Measurements from ENCODE around the gene ITIH3. TPM values are rescaled to one million over a fixed set of nuclear protein-coding genes. Genes with fewer than 3 reads are reported as not detected.

The ITIH3 gene
- total and polyA plus RNA-seq, 2 donors, result 0.24 to 4.8 TPM

DNA sequence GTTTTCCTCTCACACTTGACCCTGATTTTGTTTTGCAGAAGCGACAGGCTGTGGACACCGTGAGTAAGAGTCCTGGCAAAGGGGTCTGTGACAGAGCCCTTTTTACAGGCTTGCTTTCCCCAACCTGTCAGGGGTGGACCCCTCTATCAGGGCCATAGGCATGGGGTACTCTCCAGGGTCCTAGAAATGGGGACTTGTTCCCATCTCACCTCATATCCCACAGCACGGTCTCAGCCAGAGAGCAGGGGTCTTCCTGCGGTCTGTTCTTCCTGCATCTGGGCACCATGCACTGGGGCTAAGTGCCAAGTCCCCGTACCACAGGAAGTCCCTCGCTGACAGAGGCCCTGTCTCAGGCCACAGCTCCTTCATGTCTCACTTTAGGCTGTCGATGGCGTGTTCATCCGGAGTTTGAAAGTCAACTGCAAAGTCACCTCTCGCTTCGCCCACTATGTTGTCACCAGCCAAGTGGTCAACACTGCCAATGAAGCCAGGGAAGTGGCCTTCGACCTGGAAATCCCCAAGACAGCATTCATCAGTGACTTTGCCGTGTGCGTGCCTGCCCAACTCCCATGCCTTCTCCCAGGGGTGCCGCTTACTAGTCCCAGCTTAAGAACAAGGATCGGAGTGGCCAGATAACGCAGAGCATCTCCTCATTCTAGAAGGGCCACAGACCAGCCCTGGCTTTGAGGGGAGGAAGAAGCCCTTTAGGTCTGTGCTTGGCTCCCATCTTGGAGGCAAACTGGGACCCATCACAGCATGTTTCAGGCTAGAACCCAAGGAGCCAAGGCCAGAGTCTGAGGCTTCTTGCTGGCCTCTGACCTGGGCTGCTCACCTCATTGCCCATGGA lies 16.4 kb upstream of the ITIH3 start:
- no peak for DNase-seq (ENCODE audit: low read depth in 6 of 9, low spot score in 9 of 9)
- no peaks in the 10 kb centered on the region for H3K36me3 ChIP-seq (ENCODE audit: control insufficient read depth in 2 of 2, insufficient read depth in 2 of 2, low read length in 1 of 2)
- WGBS, result 60% methylated on average over 17 of the region's 17 CpGs
- H3K4me1 ChIP-seq (ENCODE audit: control insufficient read depth in 2 of 2, insufficient read depth in 2 of 2, low read length in 2 of 2), result peaks cover 8 to 25% of the 10 kb centered on the region in 2 donors
- H3K27ac ChIP-seq (ENCODE audit: low read depth in 1 of 2, low read length in 1 of 2), result no peak overlapping the region
- no peaks in the 10 kb centered on the region for H3K27me3 ChIP-seq (ENCODE audit: control insufficient read depth in 2 of 2, insufficient read depth in 1 of 2, low read length in 1 of 2)
- no peaks in the 10 kb centered on the region for H3K9me3 ChIP-seq (ENCODE audit: control insufficient read depth in 2 of 2, insufficient read depth in 1 of 2, low read length in 1 of 2)
- no peak overlapping the region for H3K4me3 ChIP-seq (ENCODE audit: low read length in 2 of 2)

DNA sequence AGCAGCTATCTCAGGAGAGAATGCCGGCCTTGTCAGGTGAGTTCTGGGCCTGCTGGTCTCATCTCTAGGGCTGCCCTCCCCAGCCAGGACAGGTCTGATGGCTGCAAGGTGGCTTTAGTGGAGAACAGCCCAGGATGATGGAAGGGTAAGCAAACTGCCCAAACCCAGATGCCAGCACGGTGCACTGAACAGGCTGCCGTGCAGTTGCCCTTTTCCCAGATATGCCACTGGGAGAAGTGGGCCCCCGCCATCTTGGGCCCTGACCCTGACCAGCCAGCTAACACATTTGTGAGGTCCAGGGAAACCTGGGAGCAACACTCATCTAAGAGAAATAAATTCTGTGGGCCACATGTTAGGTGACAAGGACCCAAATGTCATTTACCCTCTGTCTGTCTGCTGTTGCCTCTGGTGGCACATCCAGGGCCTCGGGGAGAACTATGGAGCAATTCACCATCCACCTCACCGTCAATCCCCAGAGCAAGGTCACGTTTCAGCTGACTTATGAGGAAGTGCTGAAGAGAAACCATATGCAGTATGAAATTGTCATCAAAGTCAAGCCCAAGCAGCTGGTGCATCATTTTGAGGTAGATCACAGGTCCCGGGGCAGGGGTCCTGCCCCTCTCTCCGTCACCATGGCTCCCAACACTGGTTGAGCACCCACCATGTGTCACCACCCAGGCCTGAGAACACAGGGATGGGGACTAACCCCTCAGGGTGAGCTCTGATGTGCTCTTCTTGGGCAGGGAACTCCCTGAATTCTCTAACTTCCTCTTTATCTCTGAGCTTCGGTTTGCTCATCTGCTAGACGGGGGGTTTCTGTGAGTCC lies 15.4 kb upstream of the ITIH3 start:
- Histone ChIP-seq H3K4me1 (ENCODE audit: control insufficient read depth in 2 of 2, insufficient read depth in 2 of 2, low read length in 2 of 2) (peaks cover 8 to 25% of the 10 kb centered on the region in 2 donors), H3K9me3 (ENCODE audit: control insufficient read depth in 2 of 2, insufficient read depth in 1 of 2, low read length in 1 of 2) (no peaks in the 10 kb centered on the region), H3K36me3 (ENCODE audit: control insufficient read depth in 2 of 2, insufficient read depth in 2 of 2, low read length in 1 of 2) (no peaks in the 10 kb centered on the region), H3K27me3 (ENCODE audit: control insufficient read depth in 2 of 2, insufficient read depth in 1 of 2, low read length in 1 of 2) (no peaks in the 10 kb centered on the region), H3K27ac (ENCODE audit: low read depth in 1 of 2, low read length in 1 of 2) (no peak overlapping the region), H3K4me3 (ENCODE audit: low read length in 2 of 2) (no peak overlapping the region)
- 68% methylated on average over 11 of the region's 11 CpGs for WGBS
- peak in 1 of 9 donors; percentile 14 for DNase-seq (ENCODE audit: low read depth in 6 of 9, low spot score in 9 of 9)

GRCh38 chr3:52779837-52780585 lies 14.6 kb upstream of the ITIH3 start:
- no peak for DNase-seq (ENCODE audit: low read depth in 6 of 9, low spot score in 9 of 9)
- no peaks in the 10 kb centered on the region for H3K36me3 ChIP-seq (ENCODE audit: control insufficient read depth in 2 of 2, insufficient read depth in 2 of 2, low read length in 1 of 2)
- H3K4me3 ChIP-seq (ENCODE audit: low read length in 2 of 2), result no peak overlapping the region
- H3K27me3 ChIP-seq (ENCODE audit: control insufficient read depth in 2 of 2, insufficient read depth in 1 of 2, low read length in 1 of 2), result no peaks in the 10 kb centered on the region
- WGBS, result 90% methylated on average over 8 of the region's 8 CpGs
- H3K9me3 ChIP-seq (ENCODE audit: control insufficient read depth in 2 of 2, insufficient read depth in 1 of 2, low read length in 1 of 2), result no peaks in the 10 kb centered on the region
- no peak overlapping the region for H3K27ac ChIP-seq (ENCODE audit: low read depth in 1 of 2, low read length in 1 of 2)
- H3K4me1 ChIP-seq (ENCODE audit: control insufficient read depth in 2 of 2, insufficient read depth in 2 of 2, low read length in 2 of 2), result peaks cover 8 to 24% of the 10 kb centered on the region in 2 donors

GRCh38 chr3:52781741-52782140 lies 12.9 kb upstream of the ITIH3 start:
- Histone ChIP-seq H3K9me3 (ENCODE audit: control insufficient read depth in 2 of 2, insufficient read depth in 1 of 2, low read length in 1 of 2) (no peaks in the 10 kb centered on the region), H3K27me3 (ENCODE audit: control insufficient read depth in 2 of 2, insufficient read depth in 1 of 2, low read length in 1 of 2) (no peaks in the 10 kb centered on the region), H3K4me3 (ENCODE audit: low read length in 2 of 2) (no peak overlapping the region), H3K27ac (ENCODE audit: low read depth in 1 of 2, low read length in 1 of 2) (no peak overlapping the region), H3K36me3 (ENCODE audit: control insufficient read depth in 2 of 2, insufficient read depth in 2 of 2, low read length in 1 of 2) (no peaks in the 10 kb centered on the region), H3K4me1 (ENCODE audit: control insufficient read depth in 2 of 2, insufficient read depth in 2 of 2, low read length in 2 of 2) (peaks cover 0 to 8% of the 10 kb centered on the region in 2 donors)
- WGBS, result 77% methylated on average over 13 of the region's 13 CpGs
- no peak for DNase-seq (ENCODE audit: low read depth in 6 of 9, low spot score in 9 of 9)

- no peak overlapping the region for H3K4me3 ChIP-seq (ENCODE audit: low read length in 2 of 2)
- 91% methylated on average over 12 of the region's 12 CpGs for WGBS
Measured at GRCh38 chr3:52782412-52783210, 12.0 kb upstream of the ITIH3 start.

DNA sequence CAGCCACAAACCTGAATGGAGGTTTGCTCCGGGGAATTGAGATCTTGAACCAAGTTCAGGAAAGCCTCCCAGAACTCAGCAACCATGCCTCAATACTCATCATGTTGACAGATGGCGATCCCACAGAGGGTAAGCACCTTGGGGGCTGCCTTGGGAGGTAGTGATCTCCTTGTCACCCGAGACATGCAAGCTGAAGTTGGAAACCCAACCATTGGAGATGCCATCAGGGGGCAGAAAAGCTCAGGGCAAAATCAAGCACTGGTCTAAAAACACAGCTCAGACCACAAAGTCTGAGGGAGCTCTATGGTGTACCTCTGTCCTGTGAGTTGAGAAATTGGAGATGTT lies 11.4 kb upstream of the ITIH3 start:
- no peaks in the 10 kb centered on the region for H3K9me3 ChIP-seq (ENCODE audit: control insufficient read depth in 2 of 2, insufficient read depth in 1 of 2, low read length in 1 of 2)
- H3K36me3 ChIP-seq (ENCODE audit: control insufficient read depth in 2 of 2, insufficient read depth in 2 of 2, low read length in 1 of 2), result no peaks in the 10 kb centered on the region
- H3K4me3 ChIP-seq (ENCODE audit: low read length in 2 of 2), result no peak overlapping the region
- H3K27ac ChIP-seq (ENCODE audit: low read depth in 1 of 2, low read length in 1 of 2), result no peak overlapping the region
- H3K4me1 ChIP-seq (ENCODE audit: control insufficient read depth in 2 of 2, insufficient read depth in 2 of 2, low read length in 2 of 2), result peaks cover 0 to 6% of the 10 kb centered on the region in 2 donors
- H3K27me3 ChIP-seq (ENCODE audit: control insufficient read depth in 2 of 2, insufficient read depth in 1 of 2, low read length in 1 of 2), result no peaks in the 10 kb centered on the region
- DNase-seq (ENCODE audit: low read depth in 6 of 9, low spot score in 9 of 9), result no peak
- 95% methylated on average over 3 of the region's 3 CpGs for WGBS

More at GRCh38 chr3:52782412-52783210, 12.0 kb upstream of the ITIH3 start:
- Histone ChIP-seq H3K27me3 (ENCODE audit: control insufficient read depth in 2 of 2, insufficient read depth in 1 of 2, low read length in 1 of 2) (no peaks in the 10 kb centered on the region), H3K27ac (ENCODE audit: low read depth in 1 of 2, low read length in 1 of 2) (no peak overlapping the region), H3K36me3 (ENCODE audit: control insufficient read depth in 2 of 2, insufficient read depth in 2 of 2, low read length in 1 of 2) (no peaks in the 10 kb centered on the region), H3K4me1 (ENCODE audit: control insufficient read depth in 2 of 2, insufficient read depth in 2 of 2, low read length in 2 of 2) (peaks cover 0 to 8% of the 10 kb centered on the region in 2 donors), H3K9me3 (ENCODE audit: control insufficient read depth in 2 of 2, insufficient read depth in 1 of 2, low read length in 1 of 2) (no peaks in the 10 kb centered on the region)
- no peak for DNase-seq (ENCODE audit: low read depth in 6 of 9, low spot score in 9 of 9)

DNA sequence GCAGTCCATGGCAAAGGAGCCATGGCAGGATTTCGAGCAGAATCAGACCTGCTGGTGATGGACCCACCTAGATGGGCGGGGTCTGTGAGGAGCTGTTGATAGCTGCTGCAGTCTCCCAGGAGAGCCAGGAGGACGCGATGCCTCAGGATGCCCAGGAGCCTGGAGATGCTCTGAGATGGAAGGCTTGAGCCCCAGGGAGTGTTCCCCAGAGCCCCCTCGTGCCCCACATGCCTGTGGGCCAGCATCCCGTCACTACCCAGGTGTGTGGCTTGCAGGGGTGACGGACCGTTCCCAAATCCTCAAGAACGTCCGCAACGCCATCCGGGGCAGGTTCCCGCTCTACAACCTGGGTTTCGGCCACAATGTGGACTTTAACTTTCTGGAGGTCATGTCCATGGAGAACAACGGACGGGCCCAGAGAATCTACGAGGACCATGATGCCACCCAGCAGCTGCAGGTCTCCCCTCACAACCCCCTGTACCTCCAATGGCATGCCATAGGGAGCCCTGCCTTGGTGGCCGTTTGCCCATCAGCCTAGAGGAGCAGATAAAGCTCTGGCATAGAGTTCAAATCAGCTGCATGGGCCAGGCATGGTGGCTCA lies 10.5 kb upstream of the ITIH3 start:
- DNase-seq (ENCODE audit: low read depth in 6 of 9, low spot score in 9 of 9), result no peak

DNA sequence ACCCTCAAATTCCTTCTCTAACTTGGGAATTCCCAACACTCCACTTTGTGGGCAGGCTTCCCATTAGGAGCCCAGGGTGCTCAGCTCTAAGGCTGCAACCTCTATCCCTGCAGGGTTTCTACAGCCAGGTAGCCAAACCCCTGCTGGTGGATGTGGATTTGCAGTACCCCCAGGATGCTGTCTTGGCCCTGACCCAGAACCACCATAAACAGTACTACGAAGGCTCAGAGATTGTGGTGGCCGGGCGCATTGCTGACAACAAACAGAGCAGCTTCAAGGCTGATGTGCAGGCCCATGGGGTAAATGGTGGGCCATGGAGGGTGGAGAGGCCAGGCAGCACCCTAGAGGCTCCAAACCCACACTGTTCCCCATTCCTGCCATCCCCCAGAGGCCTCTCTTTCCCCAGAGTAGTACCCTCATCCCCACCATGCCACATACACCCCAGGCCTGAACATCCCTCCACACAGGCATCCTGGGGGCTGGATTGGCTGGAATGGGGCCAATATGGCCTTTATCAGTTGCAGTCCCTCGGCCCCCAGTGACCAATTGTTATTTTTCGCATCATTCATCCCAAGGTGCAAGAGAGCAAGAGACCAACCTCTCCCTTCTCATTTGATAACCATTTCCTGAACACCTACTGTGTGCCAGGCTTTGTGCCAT lies 9.5 kb upstream of the ITIH3 start:
- H3K4me1 ChIP-seq (ENCODE audit: control insufficient read depth in 2 of 2, insufficient read depth in 2 of 2, low read length in 2 of 2), result peaks cover 0 to 6% of the 10 kb centered on the region in 2 donors
- 97% methylated on average over 5 of the region's 5 CpGs for WGBS
- no peak for DNase-seq (ENCODE audit: low read depth in 6 of 9, low spot score in 9 of 9)

More for the DNA sequence above, 10.5 kb upstream of the ITIH3 start:
- Histone ChIP-seq H3K9me3 (ENCODE audit: control insufficient read depth in 2 of 2, insufficient read depth in 1 of 2, low read length in 1 of 2) (no peaks in the 10 kb centered on the region), H3K36me3 (ENCODE audit: control insufficient read depth in 2 of 2, insufficient read depth in 2 of 2, low read length in 1 of 2) (no peaks in the 10 kb centered on the region), H3K27ac (ENCODE audit: low read depth in 1 of 2, low read length in 1 of 2) (no peak overlapping the region), H3K4me1 (ENCODE audit: control insufficient read depth in 2 of 2, insufficient read depth in 2 of 2, low read length in 2 of 2) (peaks cover 0 to 6% of the 10 kb centered on the region in 2 donors), H3K27me3 (ENCODE audit: control insufficient read depth in 2 of 2, insufficient read depth in 1 of 2, low read length in 1 of 2) (no peaks in the 10 kb centered on the region), H3K4me3 (ENCODE audit: low read length in 2 of 2) (no peak overlapping the region)
- 94% methylated on average over 18 of the region's 18 CpGs for WGBS

More for the DNA sequence above, 9.5 kb upstream of the ITIH3 start:
- no peaks in the 10 kb centered on the region for H3K9me3 ChIP-seq (ENCODE audit: control insufficient read depth in 2 of 2, insufficient read depth in 1 of 2, low read length in 1 of 2)
- H3K4me3 ChIP-seq (ENCODE audit: low read length in 2 of 2), result no peak overlapping the region
- no peaks in the 10 kb centered on the region for H3K36me3 ChIP-seq (ENCODE audit: control insufficient read depth in 2 of 2, insufficient read depth in 2 of 2, low read length in 1 of 2)
- no peak overlapping the region for H3K27ac ChIP-seq (ENCODE audit: low read depth in 1 of 2, low read length in 1 of 2)
- H3K27me3 ChIP-seq (ENCODE audit: control insufficient read depth in 2 of 2, insufficient read depth in 1 of 2, low read length in 1 of 2), result no peaks in the 10 kb centered on the region

Data from thymus (tissue), 11 donors.